A549 (cell line): ENCODE results near the gene SPATA2L. TPM values are rescaled to one million over a fixed set of nuclear protein-coding genes. Genes with fewer than 3 reads are reported as not detected.

ENCODE experiments used
- ATAC-seq, 2 experiments: fragments of 200-7000 bp in 1 of 2; fragments of >200 bp in 1 of 2; cut with Nextera tagmentation in 1 of 2; cut with Tn5 transposase in 1 of 2; 3 replicates each; pipeline versions ENCODE4 v1.8.0 to v1.9.1; 2018 to 2020; ENCODE audit warnings: mild to moderate bottlenecking in 1 of 2, moderate library complexity in 1 of 2
- CTCF ChIA-PET: fragments of 300-600 bp; sonication (Branson Sonifier 250); formaldehyde crosslinking; extraction: SDS; loops from one replicate; lab custom pipeline; 2021; ENCODE audit warnings: antibody characterized with exemption, inconsistent platforms; lab: Yijun Ruan, JAX
- POLR2A ChIA-PET: fragments of 350-600 bp; formaldehyde crosslinking; extraction: SDS; loops from one replicate; lab custom pipeline; 2021; ENCODE audit warnings: antibody characterized with exemption, inconsistent platforms; lab: Yijun Ruan, JAX
- DNase-seq, 2 experiments: peaks; one replicate each; pipeline versions ENCODE4 v3.0.0 to v3.0.0-alpha.2; 2011 to 2016; ENCODE audit warnings: low read depth in 1 of 2, low spot score in 1 of 2
- FAIRE-seq: peaks from 2 replicates; lab custom pipeline; 2011; peaks lifted over from hg19 to GRCh38; lab: Jason Lieb, UNC
- H3K27ac ChIP-seq, 2 experiments: fragments of >200 bp; sonication (Bioruptor Twin); formaldehyde crosslinking; 3 replicates each; pipeline ENCODE4 v1.5.1; 2016 to 2017
- H3K4me1 ChIP-seq: fragments of >200 bp; sonication (Bioruptor Twin); formaldehyde crosslinking; 3 replicates; pipeline ENCODE4 v1.6.1; 2016
- H3K4me2 ChIP-seq: fragments of >200 bp; sonication (Bioruptor Twin); formaldehyde crosslinking; 3 replicates; pipeline ENCODE4 v1.6.1; 2016
- H3K4me3 ChIP-seq: fragments of >200 bp; sonication (Bioruptor Twin); formaldehyde crosslinking; 3 replicates; pipeline ENCODE4 v1.5.1; 2016
- H3K9me3 ChIP-seq: fragments of >200 bp; sonication (Bioruptor Twin); formaldehyde crosslinking; 3 replicates; pipeline ENCODE4 v1.6.1; 2016
- CBX8 ChIP-seq: fragments of 200-600 bp; sonication (generic); IDR thresholded peaks from 2 replicates; pipeline ENCODE4 v1.6.1; 2016
- CEBPB ChIP-seq, 2 experiments: fragments of >200 bp in 1 of 2; sonication (Bioruptor Twin) in 1 of 2; formaldehyde crosslinking in 1 of 2; IDR thresholded peaks; 2 replicates each; pipeline ENCODE4 v1.6.1; 2012 to 2016
- CHD4 ChIP-seq: fragments of 200-600 bp; sonication (generic); IDR thresholded peaks from 2 replicates; pipeline ENCODE4 v1.6.1; 2016; ENCODE audit warnings: antibody characterized with exemption, mild to moderate bottlenecking, borderline replicate concordance
- CTCF ChIP-seq: fragments of >200 bp; sonication (Bioruptor Twin); formaldehyde crosslinking; IDR thresholded peaks from 3 replicates; pipeline ENCODE4 v1.5.1; 2016
- E2F6 ChIP-seq: IDR thresholded peaks from 2 replicates; pipeline ENCODE4 v1.6.1; 2012; ENCODE audit warnings: low read depth, borderline replicate concordance
- EHF ChIP-seq: fragments of 250-450 bp; sonication (Bioruptor Pico); IDR thresholded peaks from 2 replicates; pipeline ENCODE4 v1.5.0; 2020; ENCODE audit warnings: mild to moderate bottlenecking
- EHMT2 ChIP-seq: fragments of 200-600 bp; sonication (generic); IDR thresholded peaks from 2 replicates; pipeline ENCODE4 v1.6.1; 2016; ENCODE audit warnings: antibody characterized with exemption, low read depth, mild to moderate bottlenecking, moderate library complexity
- FOSB ChIP-seq: fragments of 250-450 bp; sonication (Bioruptor Pico); IDR thresholded peaks from 2 replicates; pipeline ENCODE4 v1.5.0; 2020; ENCODE audit warnings: mild to moderate bottlenecking, moderate library complexity
- FOSL2 ChIP-seq, 2 experiments: fragments of 450-650 bp in 1 of 2; fragments of >200 bp in 1 of 2; sonication (Bioruptor Twin) in 1 of 2; formaldehyde crosslinking; IDR thresholded peaks; 2 replicates each; pipeline versions ENCODE4 v1.5.0 to v1.6.1; 2016 to 2020; ENCODE audit warnings: mild to moderate bottlenecking in 1 of 2, moderate library complexity in 1 of 2
- HES2 ChIP-seq: fragments of >200 bp; sonication (Bioruptor Twin); formaldehyde crosslinking; IDR thresholded peaks from 2 replicates; pipeline ENCODE4 v1.6.1; 2016
- HMGXB4 ChIP-seq: fragments of 250-450 bp; sonication (Bioruptor Pico); IDR thresholded peaks from 2 replicates; pipeline ENCODE4 v1.5.0; 2021; ENCODE audit warnings: mild to moderate bottlenecking, moderate library complexity, borderline replicate concordance
- HOXB13 ChIP-seq: fragments of 250-450 bp; sonication (Bioruptor Pico); IDR thresholded peaks from 2 replicates; pipeline ENCODE4 v1.5.0; 2020; ENCODE audit warnings: low read depth, mild to moderate bottlenecking, moderate library complexity
- JUN ChIP-seq, 2 experiments: fragments of >200 bp; sonication (Bioruptor Twin); formaldehyde crosslinking; IDR thresholded peaks; 2 replicates in 1 of 2; 3 replicates in 1 of 2; pipeline ENCODE4 v1.6.1; 2016 to 2017
- KDM5A ChIP-seq: fragments of 200-600 bp; sonication (generic); IDR thresholded peaks from 2 replicates; pipeline ENCODE4 v1.6.1; 2016; ENCODE audit warnings: antibody characterized with exemption, mild to moderate bottlenecking
- MAFK ChIP-seq: fragments of 450-650 bp; IDR thresholded peaks from 2 replicates; pipeline ENCODE4 v1.6.1; 2014; ENCODE audit not compliant: partially characterized antibody
- MAZ ChIP-seq: fragments of 150-350 bp; IDR thresholded peaks from 2 replicates; pipeline ENCODE4 v1.6.1; 2014; ENCODE audit warnings: antibody characterized with exemption, low read depth, low read length, borderline replicate concordance
- MYC ChIP-seq: IDR thresholded peaks from 2 replicates; pipeline ENCODE4 v1.6.1; 2012; ENCODE audit warnings: mild to moderate bottlenecking, inconsistent platforms, low read length, improper control_type of control experiment, borderline replicate concordance
- NPAS2 ChIP-seq: fragments of 250-450 bp; sonication (Bioruptor Pico); IDR thresholded peaks from 2 replicates; pipeline ENCODE4 v1.8.0; 2022; ENCODE audit warnings: mild to moderate bottlenecking, moderate library complexity, borderline replicate concordance
- NR3C1 ChIP-seq: fragments of >200 bp; sonication (Bioruptor Twin); formaldehyde crosslinking; IDR thresholded peaks from 3 replicates; pipeline ENCODE4 v1.6.1; 2017
- POLR2A ChIP-seq: IDR thresholded peaks from 2 replicates; pipeline ENCODE4 v1.6.1; 2012; ENCODE audit warnings: mild to moderate bottlenecking, low read length
- RAD21 ChIP-seq, 2 experiments: fragments of >200 bp in 1 of 2; sonication (Bioruptor Twin) in 1 of 2; formaldehyde crosslinking in 1 of 2; IDR thresholded peaks in 1 of 2; conservative IDR thresholded peaks in 1 of 2; 2 replicates in 1 of 2; 3 replicates in 1 of 2; pipeline ENCODE4 v1.6.1; 2012 to 2018; ENCODE audit warnings: inconsistent platforms in 1 of 2
- RARB ChIP-seq: fragments of 250-450 bp; sonication (Bioruptor Pico); IDR thresholded peaks from 2 replicates; pipeline ENCODE4 v1.8.0; 2021; ENCODE audit warnings: mild to moderate bottlenecking, moderate library complexity
- RCOR1 ChIP-seq: fragments of 150-350 bp; IDR thresholded peaks from 2 replicates; pipeline ENCODE4 v1.6.1; 2014; ENCODE audit warnings: antibody characterized with exemption, low read length, low read depth
- RFX5 ChIP-seq: fragments of 450-650 bp; IDR thresholded peaks from 2 replicates; pipeline ENCODE4 v1.7.1; 2014; ENCODE audit warnings: antibody characterized with exemption, mild to moderate bottlenecking, moderate library complexity
- RNF2 ChIP-seq: fragments of 200-600 bp; sonication (generic); IDR thresholded peaks from 2 replicates; pipeline ENCODE4 v1.6.1; 2016; ENCODE audit warnings: low read depth, mild to moderate bottlenecking, antibody characterized with exemption, moderate library complexity, borderline replicate concordance
- SREBF2 ChIP-seq: fragments of 450-650 bp; IDR thresholded peaks from 2 replicates; pipeline ENCODE4 v1.6.1; 2014; ENCODE audit warnings: mild to moderate bottlenecking, moderate library complexity
- TFCP2L1 ChIP-seq: fragments of 250-450 bp; sonication (Bioruptor Pico); IDR thresholded peaks from 2 replicates; pipeline ENCODE4 v1.5.0; 2021; ENCODE audit warnings: mild to moderate bottlenecking
- USF2 ChIP-seq: fragments of 450-650 bp; IDR thresholded peaks from 2 replicates; pipeline ENCODE4 v1.6.1; 2014; ENCODE audit warnings: antibody characterized with exemption
- ZC3H11A ChIP-seq: fragments of 450-650 bp; IDR thresholded peaks from 2 replicates; pipeline ENCODE4 v1.6.1; 2014; ENCODE audit warnings: antibody characterized with exemption, mild to moderate bottlenecking
- ZNF302 ChIP-seq: fragments of 250-450 bp; sonication (Bioruptor Pico); IDR thresholded peaks from 2 replicates; pipeline ENCODE4 v1.9.0; 2021; ENCODE audit warnings: inconsistent platforms, mild to moderate bottlenecking, moderate library complexity
- WGBS: methylation state at CpG from one replicate; pipeline ENCODE4 v1.1.6; 2017; ENCODE audit errors: missing lambda C conversion rate; 5-methylcytosine and 5-hydroxymethylcytosine counted together
- polyA plus RNA-seq, 4 experiments: library from polyadenylated mRNA; depleted of rRNA in 3 of 4; stranded (reverse); fragments of >200 nt; fragmentation: RNase III in 1 of 4; extraction: RNeasy Plus Mini Kit Qiagen cat#74134 plus additional on column Dnase treatment in 1 of 4; gene quantifications; 2 replicates in 3 of 4; 3 replicates in 1 of 4; pipeline ENCODE4 v1.2.3, GENCODE V29; 2011 to 2017
- TF ChIP-seq, protein P1 (sequence below): IDR thresholded peaks from 2 replicates; pipeline ENCODE4 v1.6.1; 2012

SPATA2L gene
- polyA plus RNA-seq, 2 of the 4 experiments (the other 2 are of a cell fraction), result 3.5 to 5.2 TPM

- H3K27ac ChIP-seq, result no peak overlapping the region
- 89% methylated on average over 10 of the region's 15 CpGs for WGBS
- no peak overlapping the region for H3K4me2 ChIP-seq
- H3K9me3 ChIP-seq, result no peaks in the 10 kb centered on the region
- H3K4me1 ChIP-seq, result no peaks in the 10 kb centered on the region
- ATAC-seq (0 out of 6 replicates have a peak, but pooled peaks of 1 of the 2 experiments have one; percentile 21), FAIRE-seq (no peak), DNase-seq (no peak)
- POLR2A ChIA-PET, result no interaction called here
- no peak for TF ChIP-seq FOSL2 (IDR thresholded peaks at IDR 0.05)
- TF ChIP-seq FOSL2 (CRISPR knock-in tag; IDR thresholded peaks at IDR 0.05), result no peak
- TF ChIP-seq CHD4, result no peak
- TF ChIP-seq RARB (CRISPR knock-in tag), result no peak
- no peak for TF ChIP-seq SREBF2
- no peak for TF ChIP-seq ZC3H11A
- no peak for TF ChIP-seq MYC
- no peak for TF ChIP-seq POLR2A
- TF ChIP-seq NR3C1, result no peak
- TF ChIP-seq E2F6, result no peak
- no peak for TF ChIP-seq TFCP2L1 (CRISPR knock-in tag)
- no peak for TF ChIP-seq USF2
- TF ChIP-seq RAD21 (conservative IDR thresholded peaks at IDR 0.05 in 1 of 2, IDR thresholded peaks at IDR 0.05 in 1 of 2), result no peak
- no peak for TF ChIP-seq CBX8
- no peak for TF ChIP-seq NPAS2 (CRISPR knock-in tag)
- TF ChIP-seq, protein P1, sequence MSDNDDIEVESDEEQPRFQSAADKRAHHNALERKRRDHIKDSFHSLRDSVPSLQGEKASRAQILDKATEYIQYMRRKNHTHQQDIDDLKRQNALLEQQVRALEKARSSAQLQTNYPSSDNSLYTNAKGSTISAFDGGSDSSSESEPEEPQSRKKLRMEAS, result no peak
- no peak overlapping the region for H3K4me3 ChIP-seq
- CTCF ChIA-PET, result interaction anchor here (1.0 to 5.0 kb wide), 3 partner anchors 47 to 115 kb away, joined by 3 to 26 read pairs (median 4); no protein-coding TSS in a partner anchor
Measured at GRCh38 chr16:89746043-89746442, 44.5 kb upstream of the SPATA2L start.

GRCh38 chr16:89744813-89745212, 43.3 kb upstream of the SPATA2L start:
- Histone ChIP-seq H3K4me2 (no peak overlapping the region), H3K9me3 (no peaks in the 10 kb centered on the region), H3K4me3 (no peak overlapping the region), H3K4me1 (no peaks in the 10 kb centered on the region), H3K27ac (no peak overlapping the region)
- TF ChIP-seq HMGXB4 (CRISPR knock-in tag), result no peak
- no peak for TF ChIP-seq EHMT2
- no peak for TF ChIP-seq KDM5A
- no peak for TF ChIP-seq JUN (IDR thresholded peaks at IDR 0.05)
- TF ChIP-seq RARB (CRISPR knock-in tag), result no peak
- TF ChIP-seq RNF2, result no peak
- TF ChIP-seq CEBPB (IDR thresholded peaks at IDR 0.05), result no peak
- no peak for TF ChIP-seq HOXB13 (CRISPR knock-in tag)
- TF ChIP-seq ZNF302 (CRISPR knock-in tag), result no peak
- no peak for TF ChIP-seq POLR2A
- no peak for TF ChIP-seq MAFK
- no peak for TF ChIP-seq RCOR1
- no peak for TF ChIP-seq CTCF
- no peak for TF ChIP-seq CHD4
- TF ChIP-seq FOSB (CRISPR knock-in tag), result no peak
- TF ChIP-seq MAZ, result no peak
- no peak for TF ChIP-seq RFX5
- no peak for TF ChIP-seq HES2
- no peak for TF ChIP-seq EHF (CRISPR knock-in tag)
- no peak for TF ChIP-seq NR3C1
- ChIA-PET CTCF (interaction anchor here (1.0 to 5.0 kb wide), 3 partner anchors 39 to 116 kb away, joined by 3 to 26 read pairs (median 4); no protein-coding TSS in a partner anchor), POLR2A (no interaction called here)
- no peak for FAIRE-seq
- ATAC-seq, result 0 out of 6 replicates have a peak, but pooled peaks have one; percentile 5 to 28
- WGBS, result 94% methylated on average over 14 of the region's 16 CpGs
- DNase-seq, result no peak
